A549 (cell line): Measurements from ENCODE around the gene DYSF. TPM values are rescaled to one million over a fixed set of nuclear protein-coding genes. Genes with fewer than 3 reads are reported as not detected.

Source experiments
- ATAC-seq, 2 experiments: fragments of 200-7000 bp in 1 of 2; fragments of >200 bp in 1 of 2; cut with Nextera tagmentation in 1 of 2; cut with Tn5 transposase in 1 of 2; 3 replicates each; pipeline versions ENCODE4 v1.8.0 to v1.9.1; 2018 to 2020; ENCODE audit warnings: mild to moderate bottlenecking in 1 of 2, moderate library complexity in 1 of 2
- CTCF ChIA-PET: fragments of 300-600 bp; sonication (Branson Sonifier 250); formaldehyde crosslinking; extraction: SDS; loops from one replicate; lab custom pipeline; 2021; ENCODE audit warnings: antibody characterized with exemption, inconsistent platforms; lab: Yijun Ruan, JAX
- POLR2A ChIA-PET: fragments of 350-600 bp; formaldehyde crosslinking; extraction: SDS; loops from one replicate; lab custom pipeline; 2021; ENCODE audit warnings: antibody characterized with exemption, inconsistent platforms; lab: Yijun Ruan, JAX
- DNase-seq, 2 experiments: peaks; one replicate each; pipeline versions ENCODE4 v3.0.0 to v3.0.0-alpha.2; 2011 to 2016; ENCODE audit warnings: low read depth in 1 of 2, low spot score in 1 of 2
- FAIRE-seq: peaks from 2 replicates; lab custom pipeline; 2011; peaks lifted over from hg19 to GRCh38; lab: Jason Lieb, UNC
- H3K27ac ChIP-seq, 2 experiments: fragments of >200 bp; sonication (Bioruptor Twin); formaldehyde crosslinking; 3 replicates each; pipeline ENCODE4 v1.5.1; 2016 to 2017
- H3K4me1 ChIP-seq: fragments of >200 bp; sonication (Bioruptor Twin); formaldehyde crosslinking; 3 replicates; pipeline ENCODE4 v1.6.1; 2016
- H3K4me2 ChIP-seq: fragments of >200 bp; sonication (Bioruptor Twin); formaldehyde crosslinking; 3 replicates; pipeline ENCODE4 v1.6.1; 2016
- H3K4me3 ChIP-seq: fragments of >200 bp; sonication (Bioruptor Twin); formaldehyde crosslinking; 3 replicates; pipeline ENCODE4 v1.5.1; 2016
- H3K9me3 ChIP-seq: fragments of >200 bp; sonication (Bioruptor Twin); formaldehyde crosslinking; 3 replicates; pipeline ENCODE4 v1.6.1; 2016
- EHMT2 ChIP-seq: fragments of 200-600 bp; sonication (generic); IDR thresholded peaks from 2 replicates; pipeline ENCODE4 v1.6.1; 2016; ENCODE audit warnings: antibody characterized with exemption, low read depth, mild to moderate bottlenecking, moderate library complexity
- ESRRA ChIP-seq: fragments of 150-350 bp; IDR thresholded peaks from 2 replicates; pipeline ENCODE4 v1.6.1; 2014; ENCODE audit warnings: mild to moderate bottlenecking, low read length, borderline replicate concordance
- FOSB ChIP-seq: fragments of 250-450 bp; sonication (Bioruptor Pico); IDR thresholded peaks from 2 replicates; pipeline ENCODE4 v1.5.0; 2020; ENCODE audit warnings: mild to moderate bottlenecking, moderate library complexity
- FOSL2 ChIP-seq, 2 experiments: fragments of 450-650 bp in 1 of 2; fragments of >200 bp in 1 of 2; sonication (Bioruptor Twin) in 1 of 2; formaldehyde crosslinking; IDR thresholded peaks; 2 replicates each; pipeline versions ENCODE4 v1.5.0 to v1.6.1; 2016 to 2020; ENCODE audit warnings: mild to moderate bottlenecking in 1 of 2, moderate library complexity in 1 of 2
- GATA3 ChIP-seq: IDR thresholded peaks from 2 replicates; pipeline ENCODE4 v1.6.1; 2012; ENCODE audit warnings: borderline replicate concordance
- HOXB13 ChIP-seq: fragments of 250-450 bp; sonication (Bioruptor Pico); IDR thresholded peaks from 2 replicates; pipeline ENCODE4 v1.5.0; 2020; ENCODE audit warnings: low read depth, mild to moderate bottlenecking, moderate library complexity
- JUN ChIP-seq, 2 experiments: fragments of >200 bp; sonication (Bioruptor Twin); formaldehyde crosslinking; IDR thresholded peaks; 2 replicates in 1 of 2; 3 replicates in 1 of 2; pipeline ENCODE4 v1.6.1; 2016 to 2017
- JUNB ChIP-seq: fragments of >200 bp; sonication (Bioruptor Twin); formaldehyde crosslinking; IDR thresholded peaks from 2 replicates; pipeline ENCODE4 v1.6.1; 2016
- KDM5A ChIP-seq: fragments of 200-600 bp; sonication (generic); IDR thresholded peaks from 2 replicates; pipeline ENCODE4 v1.6.1; 2016; ENCODE audit warnings: antibody characterized with exemption, mild to moderate bottlenecking
- MAZ ChIP-seq: fragments of 150-350 bp; IDR thresholded peaks from 2 replicates; pipeline ENCODE4 v1.6.1; 2014; ENCODE audit warnings: antibody characterized with exemption, low read depth, low read length, borderline replicate concordance
- MYC ChIP-seq: IDR thresholded peaks from 2 replicates; pipeline ENCODE4 v1.6.1; 2012; ENCODE audit warnings: mild to moderate bottlenecking, inconsistent platforms, low read length, improper control_type of control experiment, borderline replicate concordance
- NFE2L2 ChIP-seq: fragments of 150-350 bp; conservative IDR thresholded peaks from 2 replicates; pipeline ENCODE4 v1.6.1; 2014; ENCODE audit warnings: low read length
- PHF8 ChIP-seq: fragments of 200-600 bp; sonication (generic); IDR thresholded peaks from 2 replicates; pipeline ENCODE4 v1.6.1; 2016; ENCODE audit warnings: low read depth, mild to moderate bottlenecking, antibody characterized with exemption, moderate library complexity, borderline replicate concordance
- POLR2A ChIP-seq: IDR thresholded peaks from 2 replicates; pipeline ENCODE4 v1.6.1; 2012; ENCODE audit warnings: mild to moderate bottlenecking, low read length
- POLR2AphosphoS2 ChIP-seq: conservative IDR thresholded peaks from 2 replicates; pipeline ENCODE4 v1.6.1; 2012; ENCODE audit warnings: low read length, improper control_type of control experiment, inconsistent platforms
- RCOR1 ChIP-seq: fragments of 150-350 bp; IDR thresholded peaks from 2 replicates; pipeline ENCODE4 v1.6.1; 2014; ENCODE audit warnings: antibody characterized with exemption, low read length, low read depth
- TFCP2L1 ChIP-seq: fragments of 250-450 bp; sonication (Bioruptor Pico); IDR thresholded peaks from 2 replicates; pipeline ENCODE4 v1.5.0; 2021; ENCODE audit warnings: mild to moderate bottlenecking
- TP53 ChIP-seq: fragments of 250-450 bp; sonication (Bioruptor Pico); IDR thresholded peaks from 2 replicates; pipeline ENCODE4 v1.5.0; 2021; ENCODE audit warnings: mild to moderate bottlenecking, moderate library complexity
- ZFP36 ChIP-seq: fragments of 450-650 bp; IDR thresholded peaks from 2 replicates; pipeline ENCODE4 v1.6.1; 2014; ENCODE audit warnings: borderline replicate concordance; ENCODE audit not compliant: partially characterized antibody
- ZSCAN20 ChIP-seq: fragments of 250-450 bp; sonication (Bioruptor Pico); IDR thresholded peaks from 2 replicates; pipeline ENCODE4 v1.8.0; 2022; ENCODE audit warnings: mild to moderate bottlenecking, moderate library complexity
- WGBS: methylation state at CpG from one replicate; pipeline ENCODE4 v1.1.6; 2017; ENCODE audit errors: missing lambda C conversion rate; 5-methylcytosine and 5-hydroxymethylcytosine counted together
- polyA plus RNA-seq, 4 experiments: library from polyadenylated mRNA; depleted of rRNA in 3 of 4; stranded (reverse); fragments of >200 nt; fragmentation: RNase III in 1 of 4; extraction: RNeasy Plus Mini Kit Qiagen cat#74134 plus additional on column Dnase treatment in 1 of 4; gene quantifications; 2 replicates in 3 of 4; 3 replicates in 1 of 4; pipeline ENCODE4 v1.2.3, GENCODE V29; 2011 to 2017
- TF ChIP-seq, protein P1 (sequence below): fragments of 200-600 bp; sonication (generic); IDR thresholded peaks from 2 replicates; pipeline ENCODE4 v1.6.1; 2016; ENCODE audit warnings: antibody characterized with exemption, mild to moderate bottlenecking, moderate library complexity
- TF ChIP-seq, protein P2 (sequence below): fragments of 250-450 bp; sonication (Bioruptor Pico); IDR thresholded peaks from 2 replicates; pipeline ENCODE4 v1.5.0; 2020; ENCODE audit warnings: low read depth, mild to moderate bottlenecking, moderate library complexity
- TF ChIP-seq, protein P3 (sequence below): fragments of 450-650 bp; IDR thresholded peaks from 2 replicates; pipeline ENCODE4 v1.6.1; 2014; ENCODE audit warnings: antibody characterized with exemption

Gene DYSF
- polyA plus RNA-seq, 2 of the 4 experiments (the other 2 are of a cell fraction) = 0.36 to 0.98 TPM

DNA sequence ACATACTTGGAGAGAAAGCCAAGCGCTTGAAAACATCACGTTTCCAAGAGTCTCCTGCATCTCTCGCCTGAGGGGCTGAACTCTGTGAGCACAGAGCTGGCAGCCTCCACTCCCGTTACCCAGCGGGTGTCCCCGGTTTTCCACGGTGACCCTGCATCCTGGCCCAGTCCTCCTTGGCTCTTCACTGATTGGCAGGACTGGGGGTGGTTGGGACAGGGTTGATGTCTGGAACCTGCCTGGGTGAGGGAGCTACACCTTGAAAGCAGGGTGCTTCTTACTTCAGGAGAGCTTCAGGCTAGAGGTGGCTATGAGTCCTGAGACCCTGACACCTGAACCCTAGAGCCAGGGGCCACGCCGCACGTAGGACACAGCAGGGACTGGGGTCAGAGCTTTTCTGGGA, 234.1 kb downstream of the DYSF start:
- DNase-seq (no peak), FAIRE-seq (no peak), ATAC-seq (no peak)
- ChIA-PET CTCF (interaction anchor here (0.7 to 2.9 kb wide), 3 partner anchors 16 to 470 kb away, joined by 4 to 11 read pairs (median 8); no protein-coding TSS in a partner anchor), POLR2A (no interaction called here)
- TF ChIP-seq PHF8 (no peak), TFCP2L1 (CRISPR knock-in tag) (no peak), POLR2A (no peak), RCOR1 (no peak), HOXB13 (CRISPR knock-in tag) (no peak), ZFP36 (no peak), FOSB (CRISPR knock-in tag) (no peak), TP53 (no peak), JUN (IDR thresholded peaks at IDR 0.05) (no peak), ESRRA (no peak), KDM5A (no peak), GATA3 (no peak), MYC (no peak), FOSL2 (IDR thresholded peaks at IDR 0.05) (no peak), FOSL2 (CRISPR knock-in tag; IDR thresholded peaks at IDR 0.05) (no peak), POLR2AphosphoS2 (no peak), MAZ (no peak)
- TF ChIP-seq, protein P1, sequence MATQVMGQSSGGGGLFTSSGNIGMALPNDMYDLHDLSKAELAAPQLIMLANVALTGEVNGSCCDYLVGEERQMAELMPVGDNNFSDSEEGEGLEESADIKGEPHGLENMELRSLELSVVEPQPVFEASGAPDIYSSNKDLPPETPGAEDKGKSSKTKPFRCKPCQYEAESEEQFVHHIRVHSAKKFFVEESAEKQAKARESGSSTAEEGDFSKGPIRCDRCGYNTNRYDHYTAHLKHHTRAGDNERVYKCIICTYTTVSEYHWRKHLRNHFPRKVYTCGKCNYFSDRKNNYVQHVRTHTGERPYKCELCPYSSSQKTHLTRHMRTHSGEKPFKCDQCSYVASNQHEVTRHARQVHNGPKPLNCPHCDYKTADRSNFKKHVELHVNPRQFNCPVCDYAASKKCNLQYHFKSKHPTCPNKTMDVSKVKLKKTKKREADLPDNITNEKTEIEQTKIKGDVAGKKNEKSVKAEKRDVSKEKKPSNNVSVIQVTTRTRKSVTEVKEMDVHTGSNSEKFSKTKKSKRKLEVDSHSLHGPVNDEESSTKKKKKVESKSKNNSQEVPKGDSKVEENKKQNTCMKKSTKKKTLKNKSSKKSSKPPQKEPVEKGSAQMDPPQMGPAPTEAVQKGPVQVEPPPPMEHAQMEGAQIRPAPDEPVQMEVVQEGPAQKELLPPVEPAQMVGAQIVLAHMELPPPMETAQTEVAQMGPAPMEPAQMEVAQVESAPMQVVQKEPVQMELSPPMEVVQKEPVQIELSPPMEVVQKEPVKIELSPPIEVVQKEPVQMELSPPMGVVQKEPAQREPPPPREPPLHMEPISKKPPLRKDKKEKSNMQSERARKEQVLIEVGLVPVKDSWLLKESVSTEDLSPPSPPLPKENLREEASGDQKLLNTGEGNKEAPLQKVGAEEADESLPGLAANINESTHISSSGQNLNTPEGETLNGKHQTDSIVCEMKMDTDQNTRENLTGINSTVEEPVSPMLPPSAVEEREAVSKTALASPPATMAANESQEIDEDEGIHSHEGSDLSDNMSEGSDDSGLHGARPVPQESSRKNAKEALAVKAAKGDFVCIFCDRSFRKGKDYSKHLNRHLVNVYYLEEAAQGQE = no peak
- TF ChIP-seq, protein P2, sequence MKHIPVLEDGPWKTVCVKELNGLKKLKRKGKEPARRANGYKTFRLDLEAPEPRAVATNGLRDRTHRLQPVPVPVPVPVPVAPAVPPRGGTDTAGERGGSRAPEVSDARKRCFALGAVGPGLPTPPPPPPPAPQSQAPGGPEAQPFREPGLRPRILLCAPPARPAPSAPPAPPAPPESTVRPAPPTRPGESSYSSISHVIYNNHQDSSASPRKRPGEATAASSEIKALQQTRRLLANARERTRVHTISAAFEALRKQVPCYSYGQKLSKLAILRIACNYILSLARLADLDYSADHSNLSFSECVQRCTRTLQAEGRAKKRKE (CRISPR knock-in tag) = no peak
- Histone ChIP-seq H3K4me2 (no peak overlapping the region), H3K4me3 (no peak overlapping the region), H3K9me3 (no peaks in the 10 kb centered on the region), H3K27ac (no peak overlapping the region), H3K4me1 (no peaks in the 10 kb centered on the region)
- WGBS = 66% methylated on average over 7 of the region's 10 CpGs

- no peak for ATAC-seq
- Histone ChIP-seq H3K9me3 (no peaks in the 10 kb centered on the region), H3K4me1 (no peaks in the 10 kb centered on the region), H3K4me3 (no peak overlapping the region), H3K27ac (no peak overlapping the region), H3K4me2 (no peak overlapping the region)
- POLR2A ChIA-PET = interaction anchor here (0.5 kb wide), 1 partner anchor 905 kb away, joined by 4 read pairs; no protein-coding TSS in a partner anchor
- no peak for FAIRE-seq
- no peak for DNase-seq
- CTCF ChIA-PET = interaction anchor here (0.6 to 2.9 kb wide), 3 partner anchors 110 to 1057 kb away, joined by 3 to 8 read pairs (median 3); no protein-coding TSS in a partner anchor
- WGBS = 67% methylated on average over 7 of the region's 7 CpGs
- TF ChIP-seq, protein P2 (CRISPR knock-in tag) = no peak
- TF ChIP-seq TP53 = no peak
- no peak for TF ChIP-seq MYC
- no peak for TF ChIP-seq EHMT2
- TF ChIP-seq, protein P1 = no peak
- TF ChIP-seq JUNB = no peak
- no peak for TF ChIP-seq ZSCAN20
- no peak for TF ChIP-seq NFE2L2
- TF ChIP-seq JUN (IDR thresholded peaks at IDR 0.05) = no peak
- TF ChIP-seq, protein P3, sequence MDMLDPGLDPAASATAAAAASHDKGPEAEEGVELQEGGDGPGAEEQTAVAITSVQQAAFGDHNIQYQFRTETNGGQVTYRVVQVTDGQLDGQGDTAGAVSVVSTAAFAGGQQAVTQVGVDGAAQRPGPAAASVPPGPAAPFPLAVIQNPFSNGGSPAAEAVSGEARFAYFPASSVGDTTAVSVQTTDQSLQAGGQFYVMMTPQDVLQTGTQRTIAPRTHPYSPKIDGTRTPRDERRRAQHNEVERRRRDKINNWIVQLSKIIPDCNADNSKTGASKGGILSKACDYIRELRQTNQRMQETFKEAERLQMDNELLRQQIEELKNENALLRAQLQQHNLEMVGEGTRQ = no peak
- no peak for TF ChIP-seq TFCP2L1 (CRISPR knock-in tag)
These were observed 235.2 kb downstream of the DYSF start for GRCh38 chr2:71688530-71688929.
